ENCODE measurements around the gene MATN3. TPM values are rescaled to one million over a fixed set of nuclear protein-coding genes. Genes with fewer than 3 reads are reported as not detected.

MATN3 gene
- total RNA-seq, 1 experiment from 2014 or later, result 2.8 TPM

DNA sequence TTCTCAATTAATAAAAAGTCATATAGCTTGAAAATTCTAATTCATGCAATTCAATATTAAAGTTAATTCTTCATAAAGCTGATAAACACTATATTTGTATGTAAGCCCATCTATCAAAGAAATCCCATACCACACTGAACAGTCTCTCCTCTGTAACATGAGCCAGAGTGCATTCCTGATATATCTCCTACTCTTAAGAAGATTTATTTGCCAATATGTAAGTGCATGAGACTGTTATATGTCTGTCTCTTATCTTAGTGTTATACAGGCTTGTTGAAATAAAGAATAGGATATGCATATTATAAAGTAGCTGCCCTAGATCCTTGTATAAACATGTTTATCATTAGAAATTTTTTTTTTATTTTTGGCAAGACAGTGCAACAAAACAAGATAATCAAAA lies 70.3 kb downstream of the MATN3 start:
- Histone ChIP-seq H3K27ac (ENCODE audit: low read depth, low read length, poor library complexity, severe bottlenecking) (no peak overlapping the region), H3K36me3 (ENCODE audit: insufficient read depth, low read length, poor library complexity, severe bottlenecking) (peaks cover 22% of the 10 kb centered on the region), H3K9me3 (ENCODE audit: low read depth, low read length, poor library complexity, severe bottlenecking) (no peaks in the 10 kb centered on the region), H3K27me3 (replicated peaks; ENCODE audit: insufficient read depth, low read depth, low read length, poor library complexity) (no peaks in the 10 kb centered on the region), H3K4me1 (ENCODE audit: insufficient read depth, low read length, poor library complexity, severe bottlenecking) (no peaks in the 10 kb centered on the region), H3K4me3 (ENCODE audit: low read depth, low read length, poor library complexity, severe bottlenecking) (no peak overlapping the region)
- intact Hi-C loops (cut with micrococcal nuclease; ENCODE audit: unreplicated experiment), result no loop called here
- no peak for TF ChIP-seq EZH2 (IDR thresholded peaks at IDR 0.05; ENCODE audit: borderline replicate concordance, low read depth, low read length, poor library complexity, severe bottlenecking)
- TF ChIP-seq CTCF (conservative IDR thresholded peaks at IDR 0.05; ENCODE audit: low read depth, low read length), result no peak
- BruUV-seq (replicated peaks), result no TSS peak
- ChIA-PET POLR2A (ENCODE audit: low non-redundant PET) (no interaction called here), CTCF (no interaction called here)
- DNase-seq (ENCODE audit: low spot score), result no peak

Other genes with a start within 250 kb of the MATN3 start
- gene TTC32, start 110.7 kb downstream of the MATN3 start, total RNA-seq (2021), result 11.5 and 16.1 TPM in 2 replicates
- gene WDR35, start 22.6 kb downstream of the MATN3 start, total RNA-seq (2021), result 26.2 and 29.4 TPM in 2 replicates
- 149 and 158 TPM in 2 replicates for gene LAPTM4A, start 39.0 kb upstream of the MATN3 start, total RNA-seq (2021)
- gene SDC1, start 212.5 kb upstream of the MATN3 start, total RNA-seq (2021), result 1.4 and 2.9 TPM in 2 replicates